Measurements from ENCODE around the gene ST7L.

DNA sequence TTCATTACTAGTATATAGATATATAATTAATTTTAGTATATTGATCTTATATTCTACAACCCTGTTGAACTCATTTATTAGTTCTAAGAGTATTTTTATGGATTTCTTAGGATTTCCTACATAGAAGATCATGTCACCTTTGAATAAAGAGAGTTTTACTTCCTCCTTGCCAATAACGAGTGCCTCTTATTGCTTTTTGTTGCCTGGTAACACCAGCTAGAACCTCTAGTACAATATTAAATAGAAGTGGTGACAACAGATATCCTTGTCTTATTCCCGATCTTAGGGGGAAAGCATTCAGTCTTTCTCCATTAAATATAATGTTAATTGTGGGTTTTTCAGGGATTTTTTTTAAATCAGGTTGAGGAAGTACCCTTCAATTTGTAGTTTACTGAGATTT, 69.4 kb downstream of the ST7L start:
- TF ChIP-seq EZH2 (IDR thresholded peaks at IDR 0.05; ENCODE audit: borderline replicate concordance, low read length), result no peak
- TF ChIP-seq, protein P1, sequence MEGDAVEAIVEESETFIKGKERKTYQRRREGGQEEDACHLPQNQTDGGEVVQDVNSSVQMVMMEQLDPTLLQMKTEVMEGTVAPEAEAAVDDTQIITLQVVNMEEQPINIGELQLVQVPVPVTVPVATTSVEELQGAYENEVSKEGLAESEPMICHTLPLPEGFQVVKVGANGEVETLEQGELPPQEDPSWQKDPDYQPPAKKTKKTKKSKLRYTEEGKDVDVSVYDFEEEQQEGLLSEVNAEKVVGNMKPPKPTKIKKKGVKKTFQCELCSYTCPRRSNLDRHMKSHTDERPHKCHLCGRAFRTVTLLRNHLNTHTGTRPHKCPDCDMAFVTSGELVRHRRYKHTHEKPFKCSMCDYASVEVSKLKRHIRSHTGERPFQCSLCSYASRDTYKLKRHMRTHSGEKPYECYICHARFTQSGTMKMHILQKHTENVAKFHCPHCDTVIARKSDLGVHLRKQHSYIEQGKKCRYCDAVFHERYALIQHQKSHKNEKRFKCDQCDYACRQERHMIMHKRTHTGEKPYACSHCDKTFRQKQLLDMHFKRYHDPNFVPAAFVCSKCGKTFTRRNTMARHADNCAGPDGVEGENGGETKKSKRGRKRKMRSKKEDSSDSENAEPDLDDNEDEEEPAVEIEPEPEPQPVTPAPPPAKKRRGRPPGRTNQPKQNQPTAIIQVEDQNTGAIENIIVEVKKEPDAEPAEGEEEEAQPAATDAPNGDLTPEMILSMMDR (conservative IDR thresholded peaks at IDR 0.05 in 1 of 2, IDR thresholded peaks at IDR 0.05 in 1 of 2; ENCODE audit: extremely low read depth in 1 of 2, insufficient read depth in 1 of 2, low read depth in 1 of 2, low read length in 2 of 2), result no peak

All from mammary epithelial cell (primary cell).